Left colon (tissue), 2 donors: ENCODE data around the gene ZNF597. TPM values are rescaled to one million over a fixed set of nuclear protein-coding genes. Genes with fewer than 3 reads are reported as not detected.

Experiments used
- ATAC-seq: fragments of 200-7000 bp; cut with Tn5 transposase; one replicate; pipeline ENCODE4 v1.9.1; 2020; ENCODE audit warnings: mild to moderate bottlenecking, moderate library complexity
- DNase-seq, 2 donors: peaks; one replicate each; pipeline ENCODE4 v3.0.0-alpha.2; 2020
- intact Hi-C, 2 donors: fragments of 100-400 bp; cut with DNase I in 1 of 2; cut with micrococcal nuclease in 1 of 2; formaldehyde crosslinking; loops; one replicate each; pipeline versions ENCODE4 v1.11.2 to v1.14.0; 2022; cut with DNase I, micrococcal nuclease
- long read RNA-seq: library from polyadenylated mRNA; unstranded; transcript quantifications from one replicate; pipeline ENCODE4 v2.0.0, GENCODE V29; 2021
- total RNA-seq, 2 donors: library from RNA; stranded (reverse); fragmentation: NEBNext Ultra II Directional; extraction: Animal tissue kit (Norgen Biotek cat#: 25700); gene quantifications; one replicate each; pipeline ENCODE4 v1.2.1, GENCODE V29; 2021
- donor health status: DM: no; HTN: no; CAD: no.
- donor health status: DM: yes; HTN: yes; CAD: no.

The ZNF597 gene, protein sequence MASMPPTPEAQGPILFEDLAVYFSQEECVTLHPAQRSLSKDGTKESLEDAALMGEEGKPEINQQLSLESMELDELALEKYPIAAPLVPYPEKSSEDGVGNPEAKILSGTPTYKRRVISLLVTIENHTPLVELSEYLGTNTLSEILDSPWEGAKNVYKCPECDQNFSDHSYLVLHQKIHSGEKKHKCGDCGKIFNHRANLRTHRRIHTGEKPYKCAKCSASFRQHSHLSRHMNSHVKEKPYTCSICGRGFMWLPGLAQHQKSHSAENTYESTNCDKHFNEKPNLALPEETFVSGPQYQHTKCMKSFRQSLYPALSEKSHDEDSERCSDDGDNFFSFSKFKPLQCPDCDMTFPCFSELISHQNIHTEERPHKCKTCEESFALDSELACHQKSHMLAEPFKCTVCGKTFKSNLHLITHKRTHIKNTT
- 1 to 10 TPM; 1.5 to 1.6 TPM for total RNA-seq
- long read RNA-seq, full-length matches to known transcripts: 2 of 4 reads
- long read RNA-seq, partial matches to known transcripts: 1 of 4 reads
- long read RNA-seq, other reads (novel, unspliced or antisense): 1 of 4 reads

DNA sequence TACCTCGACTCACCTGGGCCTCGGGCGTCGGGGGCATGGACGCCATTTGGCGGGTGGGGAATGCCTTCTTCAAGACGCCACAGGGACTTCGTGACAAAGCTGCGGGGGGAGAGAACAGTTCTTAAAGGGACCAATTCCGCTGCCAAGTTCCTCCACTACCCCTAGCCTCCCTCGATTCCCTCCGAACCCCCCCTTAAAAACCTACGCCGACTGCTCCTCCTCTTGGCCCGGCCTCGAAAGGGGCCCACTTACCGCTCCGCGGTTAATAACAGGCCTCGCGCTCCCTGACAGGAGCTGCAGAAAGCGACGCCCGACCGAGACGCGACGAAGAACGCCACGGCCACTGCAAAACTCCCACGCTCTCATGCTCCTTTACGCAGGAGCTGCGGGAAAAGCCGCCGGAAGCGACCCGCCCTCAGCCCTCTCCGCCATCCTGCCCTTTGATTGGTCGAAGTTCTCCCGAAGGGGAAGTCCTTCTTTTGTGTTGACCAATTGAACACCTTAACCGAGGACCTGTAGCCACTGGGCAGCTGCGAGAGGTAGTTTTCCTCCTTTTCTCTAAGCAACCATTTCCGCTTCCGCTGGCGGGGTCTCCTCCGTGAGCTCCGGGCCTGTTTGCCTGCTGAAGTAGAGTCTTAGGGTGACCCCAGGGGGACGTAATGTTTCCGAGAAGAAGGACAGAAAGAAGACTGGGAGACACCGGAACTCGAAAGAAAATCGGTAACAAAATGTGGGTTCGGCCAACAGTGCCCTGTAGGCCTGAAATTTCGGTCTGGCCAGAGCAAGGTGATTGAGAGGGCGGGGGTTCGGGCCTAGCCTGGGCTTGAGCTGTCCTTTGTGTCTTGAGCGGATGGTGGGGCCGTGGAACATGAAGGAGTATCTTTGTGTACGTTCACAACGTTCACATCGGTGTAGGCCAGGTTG, at the start of gene ZNF597, which contains the start of gene NAA60:
ZNF597 (minus strand) TSS at position 397 of the 924 bp plus-strand sequence; CDS start at position 46, 351 bp downstream.
NAA60 (plus strand) TSS at position 573 of the 924 bp plus-strand sequence. CDS start 32,548 bp downstream, outside the sequence.
- intact Hi-C loops: no loop called here
- DNase-seq (peak; percentile 76 to 87), ATAC-seq (peak; percentile 98)

DNA sequence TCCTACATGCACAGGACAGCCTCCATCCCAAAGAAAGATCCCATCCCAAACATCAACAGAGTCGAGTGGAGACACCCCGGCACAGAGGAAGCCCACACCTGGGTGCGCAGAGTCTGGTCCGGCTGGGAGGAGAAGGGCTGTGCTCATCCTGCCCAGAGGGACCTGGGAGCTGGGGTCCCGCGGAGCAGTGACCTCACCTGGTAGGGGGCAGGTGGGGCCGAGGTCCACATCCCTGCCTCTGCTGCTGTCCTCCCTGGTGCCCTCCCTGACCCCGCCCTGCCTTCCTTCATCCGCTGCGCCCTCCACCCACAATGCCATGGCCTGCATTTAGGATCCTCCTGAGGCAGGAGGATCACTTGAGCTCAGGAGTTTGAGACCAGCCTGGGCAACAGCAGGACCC, 49.1 kb upstream of the ZNF597 start:
- no peak for ATAC-seq
- no peak for DNase-seq
- intact Hi-C loops: no loop called here

DNA sequence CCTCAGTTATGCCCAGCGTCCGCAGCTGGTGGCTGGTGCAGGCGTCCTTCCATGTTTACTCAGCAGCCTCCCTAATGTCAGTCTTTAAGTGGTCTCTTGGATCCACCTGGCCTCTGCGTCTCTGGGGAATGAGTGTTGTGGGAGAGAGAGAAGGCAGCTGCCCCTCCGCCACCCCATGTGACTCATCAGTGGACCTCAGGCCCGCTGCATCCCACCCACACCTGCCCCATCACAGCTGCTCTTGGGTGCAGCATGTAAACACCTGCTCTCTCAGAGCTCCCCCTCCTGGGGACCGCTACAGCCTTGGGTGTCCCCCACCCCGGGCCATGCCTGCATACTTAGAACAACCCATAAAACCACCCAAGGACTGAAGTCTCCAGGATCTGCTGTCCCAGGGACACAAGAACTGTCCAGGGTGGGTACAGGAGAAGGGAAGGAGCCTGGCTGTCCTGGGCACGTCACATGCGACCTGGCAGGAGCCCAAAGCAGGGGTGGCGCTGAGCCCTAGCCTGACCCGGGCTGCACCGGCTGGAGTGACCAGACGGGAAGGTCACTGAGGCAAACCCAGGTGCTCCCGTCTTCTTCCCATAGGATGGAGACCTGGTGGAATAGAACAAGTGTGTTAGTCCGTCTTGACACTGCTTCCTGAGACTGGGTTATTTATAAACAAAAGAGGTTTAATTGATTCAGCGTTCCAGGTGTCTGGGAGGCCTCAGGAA, 47.8 kb upstream of the ZNF597 start:
- intact Hi-C loops: no loop called here
- ATAC-seq (peak; percentile 42), DNase-seq (peak in 1 of 2 donors; percentile 41)

DNA sequence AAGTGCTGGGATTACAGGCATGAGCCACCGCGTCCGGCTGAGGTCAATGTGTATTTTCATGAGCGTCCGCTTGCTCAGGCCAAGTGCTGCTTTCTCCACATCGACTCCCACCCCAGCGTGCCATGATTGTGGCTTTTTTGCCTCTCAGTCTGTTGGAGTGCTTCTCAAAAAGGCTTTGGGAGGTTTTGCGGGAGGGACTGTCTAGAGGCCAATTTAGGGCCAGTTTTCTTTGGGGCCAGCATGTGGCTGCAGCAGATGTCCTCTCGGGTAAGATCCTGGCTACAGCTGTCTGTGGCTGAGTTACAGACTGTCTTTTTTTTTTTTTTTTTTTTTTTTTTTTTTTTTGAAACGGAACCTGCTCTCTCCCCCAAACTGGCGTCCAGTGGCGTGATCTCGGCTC, 45.5 kb upstream of the ZNF597 start:
- intact Hi-C loops: no loop called here
- no peak for ATAC-seq
- no peak for DNase-seq

DNA sequence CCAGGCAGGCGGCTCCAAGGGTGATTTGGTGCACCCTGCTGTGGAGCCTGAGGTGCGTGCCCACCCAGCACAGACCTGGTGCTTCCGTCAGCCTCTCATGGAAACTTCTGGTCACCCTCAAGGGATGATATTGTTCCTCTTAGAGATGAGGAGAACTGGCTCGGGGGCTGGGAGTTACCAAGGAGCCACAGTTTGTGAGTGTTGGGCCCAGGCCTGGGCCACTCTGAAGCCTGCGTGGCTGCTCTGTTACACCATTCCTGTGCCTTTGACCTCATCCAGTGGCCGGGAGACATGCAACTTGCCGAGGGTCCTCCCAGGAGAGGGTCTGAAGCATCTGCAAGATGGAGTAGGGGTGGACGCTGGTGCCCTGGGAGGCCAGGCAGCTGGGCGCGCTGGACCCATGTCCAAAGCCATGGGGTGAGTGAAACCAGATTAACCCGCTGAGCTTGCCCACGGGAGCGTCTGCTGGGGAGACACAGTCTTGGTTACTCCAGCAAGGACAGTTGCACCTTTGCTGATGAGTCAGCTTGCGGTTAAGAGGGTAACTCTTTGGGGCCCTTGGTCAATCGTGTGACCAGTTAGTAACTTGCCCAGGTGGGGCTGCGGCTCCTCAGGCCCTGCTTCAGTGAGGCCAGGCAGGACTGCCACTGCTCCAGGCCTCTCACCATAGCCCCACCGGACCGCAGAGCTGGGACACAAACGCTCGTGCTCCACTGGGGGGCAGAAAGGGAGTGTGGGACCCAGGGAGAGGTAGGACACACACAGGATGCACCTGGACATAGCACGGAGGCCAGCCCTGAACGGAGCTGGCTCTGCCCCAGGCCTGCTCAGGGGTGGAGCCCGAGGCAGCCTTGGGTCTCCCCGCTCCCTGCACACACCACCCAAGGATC, 44.5 kb upstream of the ZNF597 start:
- intact Hi-C loops: no loop called here
- ATAC-seq (peak; percentile 9), DNase-seq (no peak)

DNA sequence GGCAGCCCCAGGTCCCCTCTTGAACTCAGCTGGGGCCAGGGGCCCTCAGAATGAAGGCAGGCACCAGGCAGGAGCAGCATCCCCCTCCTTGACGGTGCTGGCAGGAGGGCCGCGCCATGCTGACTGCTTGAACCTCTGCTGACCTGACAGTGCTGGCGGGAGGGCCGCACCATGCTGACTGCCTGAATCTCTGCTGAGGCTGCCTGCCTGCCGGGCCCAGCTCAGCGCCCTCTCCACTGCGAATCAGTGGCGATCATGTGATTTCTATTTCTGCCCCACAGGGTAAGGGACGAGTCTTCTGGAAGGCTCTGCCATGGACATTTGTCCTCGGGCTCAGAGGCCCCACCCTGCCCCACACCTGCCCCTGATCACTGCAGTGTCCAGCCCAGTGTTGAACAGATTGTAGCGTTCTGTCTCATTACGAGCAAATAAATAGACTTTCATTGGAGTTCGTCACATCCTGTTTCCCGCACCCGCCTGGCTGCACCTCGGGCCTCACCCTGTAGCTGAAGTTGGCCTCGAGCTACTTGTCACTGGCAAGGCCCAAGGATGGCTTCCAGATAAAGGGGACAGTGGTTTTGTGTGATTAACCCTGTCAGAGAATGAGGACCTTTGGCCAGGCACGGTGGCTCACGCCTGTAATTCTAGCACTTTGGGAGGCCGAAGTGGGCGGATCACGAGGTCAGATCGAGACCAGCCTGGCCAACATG, 43.4 kb upstream of the ZNF597 start:
- intact Hi-C loops: no loop called here
- no peak for DNase-seq
- peak; percentile 8 for ATAC-seq

DNA sequence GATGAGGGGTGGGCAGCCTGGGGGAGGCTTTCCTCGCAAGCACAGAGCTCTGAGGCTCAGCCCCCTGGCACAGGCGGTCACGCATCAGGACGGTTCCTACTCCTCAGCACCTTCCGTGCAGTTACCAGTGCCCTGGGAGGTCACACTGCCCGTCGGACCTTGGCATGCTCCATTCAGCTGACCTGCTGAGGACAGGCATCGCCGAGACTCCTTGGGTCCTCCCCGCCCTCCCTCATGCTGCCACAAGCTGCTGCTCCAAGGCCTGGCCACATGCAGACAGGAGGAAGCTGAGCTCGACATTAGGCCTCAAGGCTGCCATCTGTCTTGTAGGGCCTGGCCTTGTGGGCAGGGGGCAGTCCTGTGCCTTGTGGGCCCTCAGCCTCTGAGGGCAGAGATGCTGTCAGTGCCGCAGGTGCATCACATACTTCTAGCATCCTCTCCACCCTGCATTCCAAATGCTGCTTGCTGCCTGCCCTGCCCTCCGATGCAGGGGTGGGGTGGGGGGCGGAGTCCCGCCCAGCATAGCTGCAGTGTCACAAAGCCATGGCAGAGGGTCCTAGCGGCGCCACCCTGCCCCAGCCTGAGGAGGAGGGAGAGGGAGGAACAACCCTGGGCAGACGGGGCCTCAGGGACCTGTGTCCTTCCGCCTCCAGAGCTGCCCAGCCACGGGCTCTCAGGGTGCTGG, 42.7 kb upstream of the ZNF597 start:
- ATAC-seq (peak; percentile 2), DNase-seq (no peak)
- intact Hi-C loops: no loop called here

DNA sequence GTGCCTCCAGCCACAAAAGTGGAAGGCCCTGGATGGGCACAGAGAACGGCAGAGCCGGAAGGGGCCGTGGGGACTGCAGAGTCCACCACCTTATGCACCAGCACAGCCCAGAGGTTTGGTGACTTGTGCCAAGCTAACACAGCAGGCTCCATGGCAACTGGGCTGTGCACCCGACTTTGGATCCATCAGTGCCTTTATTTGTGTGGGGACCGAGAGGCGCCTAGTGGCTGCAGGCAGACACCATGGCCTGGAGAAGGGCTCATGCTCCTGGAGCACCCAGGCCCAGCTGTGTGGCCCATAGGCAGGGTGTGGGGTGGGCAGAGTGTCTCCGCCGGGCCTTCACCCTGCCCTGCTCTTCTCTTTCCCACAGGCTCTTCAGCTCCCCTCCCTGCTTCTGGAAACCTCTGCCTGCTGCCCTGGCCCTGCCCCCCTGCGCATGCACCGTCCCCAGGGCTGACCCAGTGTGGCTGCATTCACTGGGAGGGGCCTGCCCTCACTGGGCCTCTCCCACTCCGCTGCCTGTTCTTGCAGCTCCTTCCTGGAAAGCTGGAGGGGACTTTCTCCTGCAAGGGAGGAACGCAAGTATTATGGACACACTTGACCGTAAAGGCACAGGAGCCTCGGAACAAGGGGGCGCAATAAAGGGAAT, 41.9 kb upstream of the ZNF597 start:
- no peak for DNase-seq
- intact Hi-C loops: no loop called here
- no peak for ATAC-seq

DNA sequence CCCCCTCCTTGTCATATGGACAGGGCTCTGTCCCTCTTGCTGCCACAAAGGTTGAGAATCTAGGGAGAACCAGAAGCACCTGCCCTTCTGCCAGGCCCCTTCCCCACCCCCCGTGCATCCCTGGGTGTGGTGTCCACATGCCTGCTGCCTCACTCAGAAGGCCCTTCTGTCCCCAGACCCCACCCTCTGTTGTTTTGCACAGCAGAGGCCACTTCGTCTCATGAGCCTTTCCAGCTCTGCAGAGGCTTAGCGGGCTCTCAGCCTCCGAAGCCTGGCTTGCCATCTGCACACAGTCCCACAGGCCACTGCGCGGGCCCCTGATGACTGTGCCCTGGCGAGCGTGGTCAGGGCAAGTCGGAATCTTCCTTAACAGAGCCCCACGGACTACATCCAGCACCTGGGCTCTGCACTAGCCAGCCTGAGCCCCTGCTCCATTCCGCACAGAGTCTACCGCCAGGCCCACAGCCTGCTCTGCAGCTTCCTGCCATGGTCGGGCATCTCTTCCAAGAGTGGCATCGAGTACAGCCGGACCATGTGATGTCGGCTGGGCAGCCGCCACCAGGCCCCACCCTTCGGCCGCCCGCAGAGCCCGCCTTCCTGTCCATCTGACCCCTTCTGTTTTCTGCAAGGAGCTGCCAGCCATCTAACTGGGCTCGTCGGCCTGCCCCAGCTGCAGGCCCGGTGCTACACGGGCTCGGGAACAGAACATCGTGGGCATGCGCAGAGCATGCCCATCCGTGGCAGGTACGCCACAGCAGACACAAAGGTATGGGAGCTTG, 41.2 kb upstream of the ZNF597 start:
- ATAC-seq (no peak), DNase-seq (no peak)
- intact Hi-C loops: no loop called here

DNA sequence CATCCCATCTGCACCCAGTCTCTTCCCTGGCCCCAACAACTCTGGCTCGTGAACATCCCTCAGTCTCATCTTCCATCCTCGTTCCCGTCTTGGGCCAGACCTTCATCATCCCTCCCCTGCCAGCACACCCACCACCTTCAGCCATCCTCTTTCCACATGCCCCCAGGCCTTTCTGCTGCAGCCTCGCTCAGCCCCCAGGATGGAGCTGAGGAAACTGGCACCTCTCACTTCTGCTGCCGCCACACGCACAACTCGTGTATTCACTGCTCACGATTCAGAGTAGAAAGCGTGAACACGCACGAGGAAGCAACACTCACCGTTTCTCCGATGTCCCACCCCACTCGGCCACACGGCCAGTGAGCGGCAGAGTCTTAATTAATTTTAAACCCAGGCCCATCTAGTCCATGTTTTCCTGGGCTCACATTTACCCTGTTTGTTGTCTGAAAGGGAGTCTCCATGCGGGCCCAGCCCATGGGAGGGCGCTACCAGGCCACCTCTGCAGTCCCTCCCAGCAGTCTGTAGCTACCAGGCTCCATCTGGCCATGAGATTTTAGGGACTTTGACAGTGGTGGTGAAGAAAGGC, 39.4 kb upstream of the ZNF597 start:
- intact Hi-C loops: no loop called here
- ATAC-seq (no peak), DNase-seq (no peak)

DNA sequence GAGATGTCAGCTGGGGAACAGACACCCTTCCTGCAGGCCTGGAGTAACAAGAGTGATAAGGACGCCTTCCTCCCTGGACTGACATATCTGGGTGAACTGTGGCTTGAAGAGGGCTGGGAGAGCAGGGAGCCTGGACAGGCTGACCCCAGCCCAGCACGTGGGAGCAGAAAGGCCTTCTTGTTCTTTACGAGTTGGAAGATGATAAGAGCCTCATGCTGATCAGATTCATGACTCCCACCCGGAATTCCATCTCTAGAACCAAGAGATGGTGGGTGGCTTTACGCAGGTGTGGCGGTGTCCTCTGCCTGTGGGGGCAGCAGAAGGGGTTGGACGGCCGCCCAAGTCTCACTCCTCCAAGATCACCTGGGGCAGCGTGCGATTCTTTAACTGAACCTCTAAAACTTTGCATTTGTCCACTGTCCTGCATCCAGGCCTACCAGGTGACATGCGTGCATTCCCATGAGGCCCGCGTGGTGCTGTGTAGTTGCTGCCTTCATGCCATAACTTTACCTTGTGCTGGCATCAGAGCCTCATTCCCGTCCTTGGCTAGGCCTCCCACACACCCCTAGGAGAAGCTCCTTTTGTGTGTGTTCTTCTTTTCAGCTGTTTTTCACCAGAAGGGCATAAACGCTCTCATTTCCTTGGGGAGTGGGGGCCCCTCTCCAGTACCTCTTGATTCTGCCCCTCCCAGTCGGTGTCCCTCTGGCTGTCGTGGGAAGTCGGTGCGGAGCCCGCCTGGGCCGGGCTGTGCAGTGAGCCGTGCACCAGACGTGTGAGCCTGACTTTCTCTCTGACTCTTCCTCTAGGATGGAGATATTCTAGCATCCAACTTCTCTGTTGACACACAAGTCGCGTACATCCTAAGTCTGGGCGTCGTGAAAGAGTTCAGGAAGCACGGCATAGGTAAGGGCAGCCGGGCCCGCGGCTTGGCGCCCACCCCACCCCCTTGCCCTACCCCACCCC, 38.7 kb upstream of the ZNF597 start:
- no peak for DNase-seq
- intact Hi-C loops: no loop called here
- ATAC-seq: no peak

DNA sequence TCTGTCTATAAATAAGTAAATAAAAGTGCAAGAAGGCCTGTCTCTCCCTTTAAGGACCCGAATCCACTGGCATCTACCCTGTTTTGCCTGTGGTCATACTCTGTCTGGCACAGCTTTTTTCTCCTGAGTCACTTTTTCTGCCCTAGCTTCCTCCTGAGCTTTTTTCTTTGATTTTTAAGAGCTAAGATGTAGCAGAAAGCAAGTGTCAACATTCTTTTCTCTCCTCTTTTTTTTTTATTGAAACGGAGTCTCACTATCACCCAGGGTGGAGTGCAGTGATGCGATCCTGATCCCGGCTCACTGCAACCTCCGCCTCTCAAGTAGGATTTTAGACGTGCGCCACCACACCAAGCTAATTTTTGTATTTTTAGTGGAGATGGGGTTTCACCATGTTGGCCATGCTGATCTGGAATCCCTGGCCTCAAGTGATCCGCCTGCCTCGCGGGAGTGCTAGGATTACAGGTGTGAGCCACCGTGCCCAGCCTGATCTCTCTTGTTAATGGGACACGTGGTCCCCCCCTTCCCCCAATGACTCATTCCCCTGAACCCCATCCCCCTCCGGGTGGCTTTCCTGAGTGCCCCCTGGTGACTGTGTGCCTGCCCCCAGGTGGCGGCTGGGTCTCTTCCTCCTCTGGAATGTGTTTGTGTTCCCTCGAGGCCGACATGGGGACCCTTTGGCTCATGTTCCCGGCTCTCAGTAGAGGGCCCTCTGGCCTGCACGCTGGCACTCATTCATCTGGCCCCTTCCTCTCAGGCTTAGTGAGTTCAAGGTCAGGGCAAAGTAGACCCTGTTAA, 37.8 kb upstream of the ZNF597 start:
- ATAC-seq (no peak), DNase-seq (no peak)
- intact Hi-C loops: no loop called here

DNA sequence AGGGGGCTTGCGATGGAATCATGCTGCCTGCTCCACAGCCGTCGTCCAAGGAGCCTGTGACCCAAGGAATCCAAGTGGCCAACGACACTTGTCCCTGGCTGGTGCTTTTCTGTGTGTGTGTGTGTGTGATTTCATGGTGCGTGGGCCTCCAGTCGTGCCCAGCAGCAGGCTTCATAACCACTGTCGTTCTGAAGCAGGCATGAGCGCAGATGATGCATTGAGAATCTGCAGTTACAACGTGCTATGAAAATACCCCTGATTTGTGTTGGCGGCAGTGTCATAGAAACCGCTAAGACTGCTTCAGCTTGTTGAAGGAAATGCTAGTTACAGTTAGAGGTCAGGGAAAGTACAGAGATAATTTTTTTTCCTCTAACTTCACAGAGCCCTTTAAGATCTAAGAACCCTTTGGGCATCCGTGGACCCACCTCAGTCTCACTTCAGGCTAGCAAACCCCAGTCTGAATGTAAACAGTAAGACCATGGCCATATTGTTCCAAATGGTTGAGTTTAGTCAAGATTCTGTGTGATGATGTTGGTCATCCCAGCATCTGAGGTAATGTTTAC, 36.4 kb upstream of the ZNF597 start:
- intact Hi-C loops: no loop called here
- ATAC-seq: no peak
- DNase-seq: no peak
